GM12892 (cell line): ENCODE results near the gene KLHL26.

Experiments
- DNase-seq: peaks from one replicate; pipeline ENCODE4 v3.0.0; 2011; ENCODE audit not compliant: insufficient read length
- FAIRE-seq: peaks from 2 replicates; lab custom pipeline; 2011; peaks lifted over from hg19 to GRCh38; lab: Jason Lieb, UNC
- POLR2A ChIP-seq: IDR thresholded peaks from 2 replicates; pipeline ENCODE4 v1.6.1; 2011; ENCODE audit warnings: low read depth, low read length, control low read depth
- POLR2AphosphoS5 ChIP-seq: IDR thresholded peaks from 2 replicates; pipeline ENCODE4 v1.6.1; 2011; ENCODE audit warnings: low read depth, low read length, control low read depth
- TAF1 ChIP-seq: IDR thresholded peaks from 2 replicates; pipeline ENCODE4 v1.6.1; 2011; ENCODE audit warnings: low read depth, mild to moderate bottlenecking, control low read depth, low read length, borderline replicate concordance

The KLHL26 gene

GRCh38 chr19:18647807-18648206, 11.0 kb downstream of the KLHL26 start:
- no peak for FAIRE-seq
- no peak for DNase-seq
- no peak for TF ChIP-seq POLR2A
- TF ChIP-seq TAF1, result no peak
- TF ChIP-seq POLR2AphosphoS5, result no peak

DNA sequence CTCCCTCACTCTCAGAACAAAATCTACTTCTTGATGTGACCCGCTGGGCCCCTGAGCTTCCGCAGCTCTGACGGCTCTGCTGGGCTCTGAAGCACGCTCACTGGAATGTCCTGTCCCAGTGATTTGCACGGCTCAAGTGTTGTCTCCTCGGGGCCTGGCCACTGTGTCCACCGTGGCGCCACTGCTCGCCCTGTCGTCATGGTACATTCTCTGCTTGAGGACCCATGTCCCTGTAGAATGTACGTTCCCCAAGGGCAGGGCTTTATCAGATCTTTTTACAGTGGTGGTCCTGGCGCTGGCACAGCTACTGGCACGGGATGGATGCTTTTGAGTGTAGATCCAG, 12.1 kb downstream of the KLHL26 start:
- DNase-seq, result no peak

DNA sequence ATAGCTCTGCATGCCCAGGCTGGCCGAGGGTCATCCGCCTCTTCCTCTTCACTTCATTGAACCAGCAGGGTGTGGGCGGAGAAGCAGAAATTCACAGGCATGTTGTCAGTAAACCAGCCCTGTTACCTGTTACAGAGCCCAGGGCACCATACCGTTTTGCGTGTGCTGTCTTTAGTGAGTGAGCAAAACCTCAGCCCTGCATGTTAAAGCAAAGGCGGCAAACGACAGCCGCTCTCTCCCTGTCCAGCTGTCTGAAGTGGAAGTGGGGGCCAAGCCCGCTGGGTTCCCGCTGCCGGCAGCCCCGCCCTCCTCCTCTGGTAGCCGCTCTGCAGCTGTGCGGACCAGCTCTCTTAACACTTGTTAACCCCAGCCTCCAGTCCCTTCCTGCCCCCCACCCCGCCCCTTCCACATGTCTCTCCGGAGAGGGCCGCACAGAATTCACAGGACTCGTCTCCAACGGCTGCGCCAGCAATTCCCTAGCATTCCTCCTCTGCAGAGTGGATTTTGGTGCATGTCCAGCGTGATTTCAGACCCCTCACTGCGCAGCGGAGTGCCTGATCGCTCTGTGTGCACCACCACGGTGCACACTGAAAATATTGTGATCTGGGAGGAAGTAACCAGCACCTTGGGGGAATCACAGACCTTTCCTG, 12.7 kb downstream of the KLHL26 start:
- TF ChIP-seq TAF1 (no peak), POLR2A (no peak), POLR2AphosphoS5 (no peak)
- FAIRE-seq (peak; percentile 58), DNase-seq (no peak)

More for the DNA sequence above, 12.1 kb downstream of the KLHL26 start:
- TF ChIP-seq TAF1 (no peak), POLR2AphosphoS5 (no peak), POLR2A (no peak)
- FAIRE-seq, result no peak

DNA sequence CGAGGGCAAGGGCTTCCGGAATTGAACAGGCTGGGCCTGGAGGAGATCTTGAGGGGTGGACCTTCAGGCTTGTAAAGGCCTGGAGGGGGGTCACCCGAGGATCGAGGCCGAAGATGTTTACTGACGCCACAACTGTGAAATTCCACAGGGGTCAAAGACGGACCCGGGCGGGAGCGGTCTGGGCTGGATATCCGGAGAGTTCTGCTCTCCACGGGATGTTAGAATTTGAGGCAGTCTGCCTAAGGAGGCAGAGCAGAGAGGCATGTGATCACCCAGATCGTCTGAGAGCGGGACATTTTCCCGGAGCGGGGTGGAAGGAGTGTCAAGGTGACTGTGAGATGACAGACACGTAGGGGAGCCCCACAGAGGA, 13.2 kb downstream of the KLHL26 start:
- FAIRE-seq, result no peak
- no peak for DNase-seq
- TF ChIP-seq POLR2AphosphoS5, result no peak
- TF ChIP-seq POLR2A, result no peak

DNA sequence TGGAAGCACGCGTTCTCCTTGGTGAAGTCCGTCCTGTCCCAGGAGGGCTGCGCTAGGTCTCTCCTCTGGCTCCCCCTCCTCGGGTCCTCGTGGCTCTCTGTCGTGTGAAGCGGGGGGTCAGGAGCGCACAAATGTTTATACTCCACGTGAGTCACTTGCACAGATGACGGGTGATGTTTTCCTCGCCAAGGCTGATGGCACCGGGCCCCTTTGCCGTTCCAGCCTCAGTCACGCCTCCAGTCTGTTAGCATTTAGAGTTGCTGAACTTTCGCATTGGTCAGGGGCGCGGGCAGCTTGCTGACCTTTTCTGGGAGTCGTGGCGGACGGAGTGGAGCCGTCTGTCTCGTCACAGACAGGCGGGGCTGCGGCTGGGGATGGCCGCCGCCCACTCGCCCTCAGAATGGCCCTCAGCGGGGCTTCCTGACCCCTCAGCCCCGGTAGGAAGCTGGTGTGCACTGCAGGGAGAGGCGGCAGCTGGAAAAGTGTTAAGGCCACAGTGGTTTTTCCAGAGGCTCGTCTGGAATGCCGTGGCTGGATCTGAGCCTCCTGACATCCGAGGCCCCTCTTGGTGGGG, 13.7 kb downstream of the KLHL26 start:
- FAIRE-seq, result no peak
- TF ChIP-seq TAF1 (no peak), POLR2AphosphoS5 (no peak), POLR2A (no peak)

GRCh38 chr19:18651300-18651699, 14.5 kb downstream of the KLHL26 start:
- TF ChIP-seq TAF1 (no peak), POLR2AphosphoS5 (no peak), POLR2A (no peak)
- FAIRE-seq (no peak), DNase-seq (no peak)

More for the DNA sequence above, 13.7 kb downstream of the KLHL26 start:
- DNase-seq, result no peak

GRCh38 chr19:18651733-18652132, 14.9 kb downstream of the KLHL26 start:
- no peak for DNase-seq
- no peak for FAIRE-seq
- TF ChIP-seq POLR2AphosphoS5, result no peak
- no peak for TF ChIP-seq POLR2A

GRCh38 chr19:18653853-18654252, 17.0 kb downstream of the KLHL26 start:
- FAIRE-seq, result no peak
- DNase-seq, result no peak
- TF ChIP-seq TAF1 (no peak), POLR2A (no peak), POLR2AphosphoS5 (no peak)

GRCh38 chr19:18654469-18654868, 17.6 kb downstream of the KLHL26 start:
- no peak for TF ChIP-seq POLR2AphosphoS5
- TF ChIP-seq TAF1, result no peak
- TF ChIP-seq POLR2A, result no peak
- FAIRE-seq (no peak), DNase-seq (no peak)

GRCh38 chr19:18655173-18655844, 18.5 kb downstream of the KLHL26 start:
- TF ChIP-seq POLR2A (no peak), TAF1 (no peak), POLR2AphosphoS5 (no peak)
- FAIRE-seq (no peak), DNase-seq (no peak)

- no peak for TF ChIP-seq POLR2AphosphoS5
- TF ChIP-seq POLR2A, result no peak
- FAIRE-seq (no peak), DNase-seq (no peak)
These were observed 19.7 kb downstream of the KLHL26 start for GRCh38 chr19:18656337-18657086.
